DND-41 (cell line): ENCODE data around the gene ARL14EPL.

ENCODE experiments used
- ATAC-seq: fragments of 200-7000 bp; cut with Tn5 transposase; 3 replicates; pipeline ENCODE4 v1.9.1; 2021; ENCODE audit warnings: low read depth; ENCODE audit not compliant: insufficient read depth
- DNase-seq: peaks from one replicate; pipeline ENCODE4 v3.0.0-alpha.2; 2020
- H2AFZ ChIP-seq: 2 replicates; pipeline ENCODE4 v1.6.0; 2012; ENCODE audit warnings: low read depth, low read length
- H3K27ac ChIP-seq: 2 replicates; pipeline ENCODE4 v1.5.1; 2012; ENCODE audit warnings: low read length, inconsistent platforms
- H3K27me3 ChIP-seq: fragments of 200-600 bp; sonication (generic); 2 replicates; pipeline ENCODE4 v1.6.0; 2012; ENCODE audit warnings: low read length, mild to moderate bottlenecking, inconsistent platforms; ENCODE audit not compliant: insufficient read depth, poor library complexity
- H3K36me3 ChIP-seq: 2 replicates; pipeline ENCODE4 v1.5.1; 2012; ENCODE audit warnings: low read length, inconsistent platforms; ENCODE audit not compliant: insufficient read depth
- H3K4me1 ChIP-seq: 2 replicates; pipeline ENCODE4 v1.5.1; 2012; ENCODE audit warnings: mild to moderate bottlenecking, low read length; ENCODE audit not compliant: insufficient read depth
- H3K4me2 ChIP-seq: 2 replicates; pipeline ENCODE4 v1.6.0; 2012; ENCODE audit warnings: mild to moderate bottlenecking, moderate library complexity, low read length, inconsistent platforms; ENCODE audit not compliant: insufficient read depth
- H3K4me3 ChIP-seq, 2 experiments: fragments of 200-600 bp in 1 of 2; shearing (Covaris generic) in 1 of 2; 2 replicates each; pipeline ENCODE4 v1.5.1; 2012 to 2016; ENCODE audit warnings: inconsistent platforms in 2 of 2, low read length in 2 of 2, mild to moderate bottlenecking in 2 of 2, low read depth in 1 of 2, moderate library complexity in 1 of 2
- H3K79me2 ChIP-seq: 2 replicates; pipeline ENCODE4 v1.6.0; 2012; ENCODE audit warnings: low read length, inconsistent platforms; ENCODE audit not compliant: insufficient read depth
- H3K9ac ChIP-seq: 2 replicates; pipeline ENCODE4 v1.6.0; 2012; ENCODE audit warnings: low read depth, mild to moderate bottlenecking, inconsistent platforms, low read length, moderate library complexity
- H3K9me3 ChIP-seq: 2 replicates; pipeline ENCODE4 v1.5.1; 2012; ENCODE audit warnings: low read length, moderate library complexity, mild to moderate bottlenecking, inconsistent platforms; ENCODE audit not compliant: insufficient read depth, severe bottlenecking
- H4K20me1 ChIP-seq: 2 replicates; pipeline ENCODE4 v1.6.0; 2012; ENCODE audit warnings: low read length; ENCODE audit not compliant: insufficient read depth
- EZH2 ChIP-seq: IDR thresholded peaks from 3 replicates; pipeline ENCODE4 v1.6.1; 2012; ENCODE audit warnings: borderline replicate concordance, low read depth, mild to moderate bottlenecking, moderate library complexity, low read length, inconsistent platforms; ENCODE audit not compliant: severe bottlenecking
- TF ChIP-seq, protein P1 (sequence below): IDR thresholded peaks from 2 replicates; pipeline ENCODE4 v1.5.1; 2012; ENCODE audit warnings: borderline replicate concordance, low read length, moderate library complexity, mild to moderate bottlenecking; ENCODE audit not compliant: poor library complexity, severe bottlenecking; ENCODE audit errors: extremely low read depth

The ARL14EPL gene

DNA sequence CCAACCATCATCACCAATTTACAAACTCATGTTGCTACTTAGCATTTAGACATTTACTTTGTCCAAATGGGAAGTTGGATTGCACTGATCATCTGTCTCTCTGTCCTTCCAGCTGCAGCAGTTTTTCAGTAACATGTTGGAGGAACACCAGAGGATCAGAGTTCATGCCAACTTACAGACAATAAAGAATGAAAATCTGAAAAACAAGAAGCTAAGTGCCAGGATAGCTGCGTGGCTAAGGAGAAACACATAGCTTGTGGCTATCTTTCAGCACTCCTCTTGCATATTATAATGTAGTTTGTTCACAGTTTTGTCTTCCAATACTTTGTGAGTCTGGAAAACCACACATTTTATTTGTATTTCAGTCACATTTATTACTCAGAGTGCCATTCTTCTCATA, 6.4 kb upstream of the ARL14EPL start:
- no peaks in the 10 kb centered on the region for H3K79me2 ChIP-seq
- no peaks in the 10 kb centered on the region for H4K20me1 ChIP-seq
- no peak overlapping the region for H3K4me2 ChIP-seq
- TF ChIP-seq, protein P1, sequence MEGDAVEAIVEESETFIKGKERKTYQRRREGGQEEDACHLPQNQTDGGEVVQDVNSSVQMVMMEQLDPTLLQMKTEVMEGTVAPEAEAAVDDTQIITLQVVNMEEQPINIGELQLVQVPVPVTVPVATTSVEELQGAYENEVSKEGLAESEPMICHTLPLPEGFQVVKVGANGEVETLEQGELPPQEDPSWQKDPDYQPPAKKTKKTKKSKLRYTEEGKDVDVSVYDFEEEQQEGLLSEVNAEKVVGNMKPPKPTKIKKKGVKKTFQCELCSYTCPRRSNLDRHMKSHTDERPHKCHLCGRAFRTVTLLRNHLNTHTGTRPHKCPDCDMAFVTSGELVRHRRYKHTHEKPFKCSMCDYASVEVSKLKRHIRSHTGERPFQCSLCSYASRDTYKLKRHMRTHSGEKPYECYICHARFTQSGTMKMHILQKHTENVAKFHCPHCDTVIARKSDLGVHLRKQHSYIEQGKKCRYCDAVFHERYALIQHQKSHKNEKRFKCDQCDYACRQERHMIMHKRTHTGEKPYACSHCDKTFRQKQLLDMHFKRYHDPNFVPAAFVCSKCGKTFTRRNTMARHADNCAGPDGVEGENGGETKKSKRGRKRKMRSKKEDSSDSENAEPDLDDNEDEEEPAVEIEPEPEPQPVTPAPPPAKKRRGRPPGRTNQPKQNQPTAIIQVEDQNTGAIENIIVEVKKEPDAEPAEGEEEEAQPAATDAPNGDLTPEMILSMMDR: no peak
- no peak for TF ChIP-seq EZH2
- H2AFZ ChIP-seq: no peak overlapping the region
- H3K27ac ChIP-seq: no peak overlapping the region
- no peak overlapping the region for H3K4me3 ChIP-seq
- no peak overlapping the region for H3K9ac ChIP-seq
- H3K9me3 ChIP-seq: no peaks in the 10 kb centered on the region
- DNase-seq (no peak), ATAC-seq (no peak)
- H3K4me1 ChIP-seq: no peaks in the 10 kb centered on the region
- peaks cover 10% of the 10 kb centered on the region for H3K27me3 ChIP-seq
- H3K36me3 ChIP-seq: no peaks in the 10 kb centered on the region

- no peak overlapping the region for H3K9ac ChIP-seq
- no peak for ATAC-seq
Observed at GRCh38 chr5:116032991-116033390, 719 bp downstream of the ARL14EPL start.

GRCh38 chr5:116035123-116035522, 2.9 kb downstream of the ARL14EPL start:
- Histone ChIP-seq H3K4me1 (no peaks in the 10 kb centered on the region), H3K9me3 (no peaks in the 10 kb centered on the region), H4K20me1 (no peaks in the 10 kb centered on the region), H3K79me2 (no peaks in the 10 kb centered on the region), H3K27ac (no peak overlapping the region), H3K9ac (no peak overlapping the region), H3K4me2 (no peak overlapping the region), H2AFZ (no peak overlapping the region), H3K4me3 (no peak overlapping the region), H3K36me3 (no peaks in the 10 kb centered on the region), H3K27me3 (peaks cover 2% of the 10 kb centered on the region)
- TF ChIP-seq, protein P1: no peak
- TF ChIP-seq EZH2: no peak
- no peak for ATAC-seq
- no peak for DNase-seq

More at GRCh38 chr5:116032991-116033390, 719 bp downstream of the ARL14EPL start:
- Histone ChIP-seq H2AFZ (no peak overlapping the region), H3K4me2 (no peak overlapping the region), H3K79me2 (no peaks in the 10 kb centered on the region), H4K20me1 (no peaks in the 10 kb centered on the region), H3K4me1 (no peaks in the 10 kb centered on the region), H3K9me3 (no peaks in the 10 kb centered on the region), H3K27me3 (peaks cover 2% of the 10 kb centered on the region), H3K27ac (no peak overlapping the region), H3K36me3 (no peaks in the 10 kb centered on the region), H3K4me3 (no peak overlapping the region)
- no peak for DNase-seq
- TF ChIP-seq EZH2: no peak
- TF ChIP-seq, protein P1: no peak

GRCh38 chr5:116037236-116037822, 5.1 kb downstream of the ARL14EPL start:
- H4K20me1 ChIP-seq: no peaks in the 10 kb centered on the region
- no peaks in the 10 kb centered on the region for H3K79me2 ChIP-seq
- no peaks in the 10 kb centered on the region for H3K36me3 ChIP-seq
- no peak for ATAC-seq
- DNase-seq: no peak
- H3K9me3 ChIP-seq: no peaks in the 10 kb centered on the region
- no peak overlapping the region for H3K4me3 ChIP-seq
- TF ChIP-seq, protein P1: no peak
- TF ChIP-seq EZH2: no peak
- no peak overlapping the region for H3K27ac ChIP-seq
- H3K9ac ChIP-seq: no peak overlapping the region
- no peaks in the 10 kb centered on the region for H3K4me1 ChIP-seq
- no peak overlapping the region for H2AFZ ChIP-seq
- no peaks in the 10 kb centered on the region for H3K27me3 ChIP-seq
- no peak overlapping the region for H3K4me2 ChIP-seq
